Measurements from ENCODE around the gene CMSS1.

Gene CMSS1

GRCh38 chr3:100114413-100115030, 296.9 kb downstream of the CMSS1 start, which contains the start of gene FILIP1L:
Gene FILIP1L (minus strand): TSS chr3:100114501.
- 100% methylated on average over 2 of the region's 7 CpGs for WGBS (ENCODE audit: insufficient coverage)
- H3K27me3 ChIP-seq (replicated peaks in 2 of 5; ENCODE audit: control insufficient read depth in 4 of 5, insufficient read depth in 5 of 5, low read length in 4 of 5): no peaks in the 10 kb centered on the region
- H3K9me3 ChIP-seq (ENCODE audit: control extremely low read depth in 1 of 5, control insufficient read depth in 4 of 5, insufficient read depth in 2 of 5, low read depth in 1 of 5, low read length in 4 of 5): no peaks in the 10 kb centered on the region
- H3K27ac ChIP-seq (ENCODE audit: insufficient read depth in 1 of 2, low read depth in 1 of 2, low read length in 2 of 2, poor library complexity in 1 of 2, severe bottlenecking in 2 of 2): no peak within 1 kb of the TSS
- H3K4me3 ChIP-seq (ENCODE audit: control insufficient read depth in 1 of 7, extremely low read depth in 1 of 7, insufficient read depth in 4 of 7, low read depth in 2 of 7, low read length in 6 of 7): no peak within 1 kb of the TSS
- peaks cover 0 to 2% (median 0%) of the 10 kb centered on the region in 4 experiments for H3K36me3 ChIP-seq (ENCODE audit: control insufficient read depth in 4 of 4, insufficient read depth in 4 of 4, low read length in 3 of 4)
- no peak for DNase-seq
- ChIA-PET POLR2A (no interaction called here), CTCF (no interaction called here)
- no peaks in the 10 kb centered on the region for H3K4me1 ChIP-seq (ENCODE audit: control extremely low read depth in 1 of 4, control insufficient read depth in 4 of 4, insufficient read depth in 4 of 4, low read length in 3 of 4)

DNA sequence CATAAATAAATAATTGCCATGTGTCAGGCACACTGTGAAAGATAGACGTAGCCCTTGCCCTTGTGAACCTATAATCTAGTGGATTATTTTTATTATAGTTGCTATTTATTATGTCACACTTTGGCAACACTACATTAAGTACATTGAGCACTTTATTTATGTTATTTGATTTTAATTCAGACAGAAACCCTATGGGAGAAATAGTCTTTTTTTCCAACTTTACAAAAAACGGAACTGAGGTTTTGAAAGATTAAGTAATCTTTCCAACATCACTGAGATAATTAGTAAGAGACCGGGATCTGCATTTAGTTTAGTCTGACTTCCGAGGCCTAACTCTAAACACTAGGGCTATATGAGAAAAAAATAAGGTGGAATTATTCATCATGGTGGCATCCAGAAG, 299.4 kb downstream of the CMSS1 start:
- Histone ChIP-seq H3K36me3 (ENCODE audit: control insufficient read depth in 4 of 4, insufficient read depth in 4 of 4, low read length in 3 of 4) (peaks cover 0 to 2% (median 0%) of the 10 kb centered on the region in 4 experiments), H3K9me3 (ENCODE audit: control extremely low read depth in 1 of 5, control insufficient read depth in 4 of 5, insufficient read depth in 2 of 5, low read depth in 1 of 5, low read length in 4 of 5) (no peaks in the 10 kb centered on the region), H3K27ac (ENCODE audit: insufficient read depth in 1 of 2, low read depth in 1 of 2, low read length in 2 of 2, poor library complexity in 1 of 2, severe bottlenecking in 2 of 2) (no peak overlapping the region), H3K4me1 (ENCODE audit: control extremely low read depth in 1 of 4, control insufficient read depth in 4 of 4, insufficient read depth in 4 of 4, low read length in 3 of 4) (no peaks in the 10 kb centered on the region), H3K4me3 (ENCODE audit: control insufficient read depth in 1 of 7, extremely low read depth in 1 of 7, insufficient read depth in 4 of 7, low read depth in 2 of 7, low read length in 6 of 7) (no peak overlapping the region), H3K27me3 (replicated peaks in 2 of 5; ENCODE audit: control insufficient read depth in 4 of 5, insufficient read depth in 5 of 5, low read length in 4 of 5) (no peaks in the 10 kb centered on the region)
- WGBS (ENCODE audit: insufficient coverage): no CpG with 5 or more reads among the region's 4 CpGs
- no peak for DNase-seq
- ChIA-PET POLR2A (no interaction called here), CTCF (no interaction called here)

DNA sequence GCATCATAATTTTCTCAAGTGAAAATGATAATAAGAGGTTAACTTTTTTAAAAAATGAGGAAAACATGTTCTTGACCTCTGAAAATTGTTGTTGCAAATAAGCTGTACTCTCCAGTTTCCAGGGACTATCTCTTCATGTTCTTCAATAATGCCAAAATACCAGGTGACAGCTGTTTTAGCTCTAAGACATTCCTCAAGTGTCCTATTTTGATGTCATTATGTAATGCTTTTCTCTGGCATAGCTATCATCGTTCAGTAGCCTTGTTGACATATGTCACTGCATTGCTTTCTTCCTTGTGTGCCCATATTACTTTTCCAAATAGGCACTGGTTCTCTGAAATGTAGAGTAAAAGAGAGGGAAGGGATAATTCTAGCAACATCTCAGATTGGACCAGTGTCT, 302.4 kb downstream of the CMSS1 start:
- no peaks in the 10 kb centered on the region for H3K9me3 ChIP-seq (ENCODE audit: control extremely low read depth in 1 of 5, control insufficient read depth in 4 of 5, insufficient read depth in 2 of 5, low read depth in 1 of 5, low read length in 4 of 5)
- H3K4me1 ChIP-seq (ENCODE audit: control extremely low read depth in 1 of 4, control insufficient read depth in 4 of 4, insufficient read depth in 4 of 4, low read length in 3 of 4): no peaks in the 10 kb centered on the region
- H3K27me3 ChIP-seq (replicated peaks in 2 of 5; ENCODE audit: control insufficient read depth in 4 of 5, insufficient read depth in 5 of 5, low read length in 4 of 5): no peaks in the 10 kb centered on the region
- H3K4me3 ChIP-seq (ENCODE audit: control insufficient read depth in 1 of 7, extremely low read depth in 1 of 7, insufficient read depth in 4 of 7, low read depth in 2 of 7, low read length in 6 of 7): no peak overlapping the region
- POLR2A ChIA-PET: no interaction called here
- no peak overlapping the region for H3K27ac ChIP-seq (ENCODE audit: insufficient read depth in 1 of 2, low read depth in 1 of 2, low read length in 2 of 2, poor library complexity in 1 of 2, severe bottlenecking in 2 of 2)
- CTCF ChIA-PET: interaction anchor here (1.0 kb wide), 1 partner anchor 11 kb away, joined by 3 read pairs; no protein-coding TSS in a partner anchor
- no CpG with 5 or more reads among the region's 1 CpG for WGBS (ENCODE audit: insufficient coverage)
- peaks cover 0 to 2% (median 0%) of the 10 kb centered on the region in 4 experiments for H3K36me3 ChIP-seq (ENCODE audit: control insufficient read depth in 4 of 4, insufficient read depth in 4 of 4, low read length in 3 of 4)
- no peak for DNase-seq

GRCh38 chr3:100120693-100121092, 303.0 kb downstream of the CMSS1 start:
- Histone ChIP-seq H3K4me3 (ENCODE audit: control insufficient read depth in 1 of 7, extremely low read depth in 1 of 7, insufficient read depth in 4 of 7, low read depth in 2 of 7, low read length in 6 of 7) (no peak overlapping the region), H3K4me1 (ENCODE audit: control extremely low read depth in 1 of 4, control insufficient read depth in 4 of 4, insufficient read depth in 4 of 4, low read length in 3 of 4) (peaks cover 0 to 4% (median 3%) of the 10 kb centered on the region in 4 experiments), H3K27ac (ENCODE audit: insufficient read depth in 1 of 2, low read depth in 1 of 2, low read length in 2 of 2, poor library complexity in 1 of 2, severe bottlenecking in 2 of 2) (no peak overlapping the region), H3K9me3 (ENCODE audit: control extremely low read depth in 1 of 5, control insufficient read depth in 4 of 5, insufficient read depth in 2 of 5, low read depth in 1 of 5, low read length in 4 of 5) (no peaks in the 10 kb centered on the region), H3K27me3 (replicated peaks in 2 of 5; ENCODE audit: control insufficient read depth in 4 of 5, insufficient read depth in 5 of 5, low read length in 4 of 5) (no peaks in the 10 kb centered on the region), H3K36me3 (ENCODE audit: control insufficient read depth in 4 of 4, insufficient read depth in 4 of 4, low read length in 3 of 4) (peaks cover 0 to 2% (median 0%) of the 10 kb centered on the region in 4 experiments)
- 97% methylated on average over 5 of the region's 5 CpGs for WGBS (ENCODE audit: insufficient coverage)
- POLR2A ChIA-PET: no interaction called here
- CTCF ChIA-PET: no interaction called here
- DNase-seq: no peak

DNA sequence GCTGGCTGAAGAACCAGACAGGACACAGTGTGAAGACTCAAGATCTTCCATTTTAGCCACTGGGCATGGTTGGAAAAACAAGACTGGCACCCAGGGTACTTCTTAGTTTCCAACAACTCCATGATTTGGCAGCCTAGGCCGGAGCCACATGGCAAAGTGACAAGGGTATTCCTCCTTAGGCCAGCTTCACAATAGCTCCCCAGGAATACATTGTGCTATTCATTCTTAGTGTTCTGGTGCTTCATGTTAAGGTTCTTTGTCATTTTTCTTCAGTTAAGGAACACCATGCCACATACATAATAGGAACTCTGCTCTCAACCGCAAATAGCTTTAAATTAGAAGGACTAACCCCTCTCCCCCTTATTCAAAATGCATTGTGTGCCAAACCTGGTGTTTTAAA, 304.7 kb downstream of the CMSS1 start:
- CTCF ChIA-PET: no interaction called here
- H3K27me3 ChIP-seq (replicated peaks in 2 of 5; ENCODE audit: control insufficient read depth in 4 of 5, insufficient read depth in 5 of 5, low read length in 4 of 5): no peaks in the 10 kb centered on the region
- no peak overlapping the region for H3K4me3 ChIP-seq (ENCODE audit: control insufficient read depth in 1 of 7, extremely low read depth in 1 of 7, insufficient read depth in 4 of 7, low read depth in 2 of 7, low read length in 6 of 7)
- no peak for DNase-seq
- no peak overlapping the region for H3K27ac ChIP-seq (ENCODE audit: insufficient read depth in 1 of 2, low read depth in 1 of 2, low read length in 2 of 2, poor library complexity in 1 of 2, severe bottlenecking in 2 of 2)
- H3K9me3 ChIP-seq (ENCODE audit: control extremely low read depth in 1 of 5, control insufficient read depth in 4 of 5, insufficient read depth in 2 of 5, low read depth in 1 of 5, low read length in 4 of 5): no peaks in the 10 kb centered on the region
- H3K4me1 ChIP-seq (ENCODE audit: control extremely low read depth in 1 of 4, control insufficient read depth in 4 of 4, insufficient read depth in 4 of 4, low read length in 3 of 4): peaks cover 0 to 4% (median 3%) of the 10 kb centered on the region in 4 experiments
- POLR2A ChIA-PET: no interaction called here
- H3K36me3 ChIP-seq (ENCODE audit: control insufficient read depth in 4 of 4, insufficient read depth in 4 of 4, low read length in 3 of 4): no peaks in the 10 kb centered on the region
- 100% methylated on average over 2 of the region's 2 CpGs for WGBS (ENCODE audit: insufficient coverage)

GRCh38 chr3:100123112-100123511, 305.4 kb downstream of the CMSS1 start:
- DNase-seq: no peak
- Histone ChIP-seq H3K27me3 (replicated peaks in 2 of 5; ENCODE audit: control insufficient read depth in 4 of 5, insufficient read depth in 5 of 5, low read length in 4 of 5) (no peaks in the 10 kb centered on the region), H3K4me3 (ENCODE audit: control insufficient read depth in 1 of 7, extremely low read depth in 1 of 7, insufficient read depth in 4 of 7, low read depth in 2 of 7, low read length in 6 of 7) (no peak overlapping the region), H3K4me1 (ENCODE audit: control extremely low read depth in 1 of 4, control insufficient read depth in 4 of 4, insufficient read depth in 4 of 4, low read length in 3 of 4) (peaks cover 0 to 4% (median 3%) of the 10 kb centered on the region in 4 experiments), H3K9me3 (ENCODE audit: control extremely low read depth in 1 of 5, control insufficient read depth in 4 of 5, insufficient read depth in 2 of 5, low read depth in 1 of 5, low read length in 4 of 5) (no peaks in the 10 kb centered on the region), H3K27ac (ENCODE audit: insufficient read depth in 1 of 2, low read depth in 1 of 2, low read length in 2 of 2, poor library complexity in 1 of 2, severe bottlenecking in 2 of 2) (no peak overlapping the region), H3K36me3 (ENCODE audit: control insufficient read depth in 4 of 4, insufficient read depth in 4 of 4, low read length in 3 of 4) (no peaks in the 10 kb centered on the region)
- WGBS (ENCODE audit: insufficient coverage): 77% methylated on average over 4 of the region's 4 CpGs
- ChIA-PET POLR2A (interaction anchor here (0.7 kb wide), 1 partner anchor 945 kb away, joined by 3 read pairs; no protein-coding TSS in a partner anchor), CTCF (no interaction called here)

GRCh38 chr3:100124201-100124761, 306.6 kb downstream of the CMSS1 start:
- Histone ChIP-seq H3K27me3 (replicated peaks in 2 of 5; ENCODE audit: control insufficient read depth in 4 of 5, insufficient read depth in 5 of 5, low read length in 4 of 5) (no peaks in the 10 kb centered on the region), H3K36me3 (ENCODE audit: control insufficient read depth in 4 of 4, insufficient read depth in 4 of 4, low read length in 3 of 4) (no peaks in the 10 kb centered on the region), H3K27ac (ENCODE audit: insufficient read depth in 1 of 2, low read depth in 1 of 2, low read length in 2 of 2, poor library complexity in 1 of 2, severe bottlenecking in 2 of 2) (no peak overlapping the region), H3K9me3 (ENCODE audit: control extremely low read depth in 1 of 5, control insufficient read depth in 4 of 5, insufficient read depth in 2 of 5, low read depth in 1 of 5, low read length in 4 of 5) (no peaks in the 10 kb centered on the region), H3K4me1 (ENCODE audit: control extremely low read depth in 1 of 4, control insufficient read depth in 4 of 4, insufficient read depth in 4 of 4, low read length in 3 of 4) (peaks cover 0 to 9% (median 4%) of the 10 kb centered on the region in 4 experiments), H3K4me3 (ENCODE audit: control insufficient read depth in 1 of 7, extremely low read depth in 1 of 7, insufficient read depth in 4 of 7, low read depth in 2 of 7, low read length in 6 of 7) (no peak overlapping the region)
- no peak for DNase-seq
- ChIA-PET CTCF (no interaction called here), POLR2A (no interaction called here)
- WGBS (ENCODE audit: insufficient coverage): 100% methylated on average over 2 of the region's 5 CpGs
